ENCODE measurements around the gene MIR17HG.

DNA sequence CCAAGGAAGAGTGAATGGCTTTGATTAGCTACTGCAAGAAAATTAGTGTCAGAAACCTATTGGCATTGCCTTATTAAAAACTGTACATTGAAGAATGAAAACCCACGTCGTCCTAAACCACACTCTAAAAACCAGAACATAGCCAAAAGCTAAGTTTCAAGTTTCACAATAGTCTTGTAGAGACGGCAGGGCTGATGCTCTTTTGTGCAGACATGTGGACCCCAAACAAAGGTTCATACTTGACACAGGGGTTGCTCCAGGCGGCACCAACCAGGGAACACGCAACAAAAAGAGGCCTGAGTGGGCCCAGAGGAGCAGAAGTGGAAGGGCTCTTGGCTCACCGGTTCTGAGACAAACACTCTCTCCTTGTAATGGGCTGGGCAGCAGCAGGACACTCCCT, 28.6 kb upstream of the MIR17HG start:
- TF ChIP-seq EZH2 (IDR thresholded peaks at IDR 0.05; ENCODE audit: insufficient read depth, poor library complexity, severe bottlenecking) (no peak), EZH2phosphoT487 (IDR thresholded peaks at IDR 0.05; ENCODE audit: insufficient read depth, low read depth) (no peak)
